ENCODE results near the gene KMT2C. TPM values are rescaled to one million over a fixed set of nuclear protein-coding genes. Genes with fewer than 3 reads are reported as not detected.

Gene KMT2C
- total RNA-seq, 3 donors from 2014 or later (not counting 1 experiment from before 2014, with no cell fraction given), result 159 to 177 (median 167) TPM

DNA sequence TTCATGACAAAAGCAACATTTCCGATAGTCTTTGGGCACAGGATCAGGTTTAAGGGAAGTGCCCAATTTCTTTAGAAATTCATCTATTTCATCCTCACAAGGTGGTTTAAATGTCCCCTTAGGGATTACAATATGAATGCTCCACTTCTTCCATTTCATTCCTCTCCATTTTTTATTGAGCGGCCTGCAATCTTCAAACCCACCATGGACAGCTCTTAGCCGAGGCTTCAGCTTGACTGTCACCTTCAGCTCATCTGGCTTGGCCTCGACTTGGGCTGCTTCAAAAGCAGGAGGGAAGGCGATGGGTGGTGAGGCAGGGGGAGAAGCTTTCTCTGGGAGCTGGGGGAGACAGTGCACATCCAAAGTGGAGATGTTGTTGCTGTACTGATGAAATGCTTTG, 287.1 kb downstream of the KMT2C start:
- peaks cover 83% of the 10 kb centered on the region for H3K36me3 ChIP-seq (ENCODE audit: control insufficient read depth, insufficient read depth, low read length)
- intact Hi-C loops (cut with micrococcal nuclease), result no loop called here

DNA sequence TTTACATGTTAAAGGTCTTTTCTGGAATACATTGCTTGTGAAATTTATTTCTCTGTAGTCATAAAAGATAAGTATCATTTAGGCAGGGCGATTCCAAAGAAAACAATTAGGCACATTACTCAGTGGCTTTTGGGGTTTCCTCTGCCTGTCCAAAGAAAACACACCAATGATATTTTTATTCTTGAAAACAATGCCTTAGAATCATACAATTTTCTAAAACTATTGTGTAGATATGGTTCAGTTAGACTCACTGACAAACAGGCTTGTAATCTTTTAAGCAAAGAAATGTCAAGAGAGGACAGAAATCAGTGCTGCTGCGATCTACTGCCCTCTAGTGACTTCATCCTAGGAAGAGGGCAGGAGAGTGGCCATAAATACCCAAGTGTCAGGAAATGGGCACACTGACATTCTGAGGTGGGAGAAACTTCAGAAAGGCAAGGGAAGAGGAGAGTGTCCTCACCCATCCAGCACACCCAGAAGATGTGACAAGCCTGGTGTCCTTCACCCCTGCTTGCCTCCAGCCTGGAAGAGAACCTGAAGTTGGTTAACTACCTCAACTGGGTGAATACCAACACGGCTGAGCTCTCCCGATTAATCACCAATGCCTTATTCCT, 289.8 kb downstream of the KMT2C start:
- H3K27me3 Mint-ChIP-seq (ENCODE audit: low read depth in 2 of 2), result no peaks in the 10 kb centered on the region
- H3K27ac Mint-ChIP-seq, result peak overlapping the region; percentile 79 to 88
- Histone ChIP-seq H3K36me3 (ENCODE audit: control insufficient read depth, insufficient read depth, low read length) (peaks cover 74% of the 10 kb centered on the region), H3K27ac (ENCODE audit: low read length) (no peak overlapping the region), H3K27me3 (ENCODE audit: control insufficient read depth, insufficient read depth, low read length) (no peaks in the 10 kb centered on the region), H3K4me3 (ENCODE audit: low read length) (no peak overlapping the region), H3K9me3 (ENCODE audit: control insufficient read depth, insufficient read depth, low read length) (no peaks in the 10 kb centered on the region), H3K4me1 (ENCODE audit: control insufficient read depth, insufficient read depth, low read length) (peaks cover 8% of the 10 kb centered on the region)
- peaks cover 28 to 33% of the 10 kb centered on the region in 2 donors for H3K4me1 Mint-ChIP-seq
- WGBS (ENCODE audit: insufficient coverage), result 83% methylated on average over 3 of the region's 4 CpGs
- peak in 2 of 3 donors; percentile 55 to 62 for ATAC-seq
- DNase-seq, result peak in 1 of 2 donors; percentile 70
- intact Hi-C loops (cut with micrococcal nuclease), result loop anchor here (2.0 kb wide), 1 partner anchor 363 kb away; no protein-coding TSS in a partner anchor
- no peaks in the 10 kb centered on the region for H3K9me3 Mint-ChIP-seq
- peaks cover 15% of the 10 kb centered on the region for H3K36me3 Mint-ChIP-seq
- TF ChIP-seq, protein P1, sequence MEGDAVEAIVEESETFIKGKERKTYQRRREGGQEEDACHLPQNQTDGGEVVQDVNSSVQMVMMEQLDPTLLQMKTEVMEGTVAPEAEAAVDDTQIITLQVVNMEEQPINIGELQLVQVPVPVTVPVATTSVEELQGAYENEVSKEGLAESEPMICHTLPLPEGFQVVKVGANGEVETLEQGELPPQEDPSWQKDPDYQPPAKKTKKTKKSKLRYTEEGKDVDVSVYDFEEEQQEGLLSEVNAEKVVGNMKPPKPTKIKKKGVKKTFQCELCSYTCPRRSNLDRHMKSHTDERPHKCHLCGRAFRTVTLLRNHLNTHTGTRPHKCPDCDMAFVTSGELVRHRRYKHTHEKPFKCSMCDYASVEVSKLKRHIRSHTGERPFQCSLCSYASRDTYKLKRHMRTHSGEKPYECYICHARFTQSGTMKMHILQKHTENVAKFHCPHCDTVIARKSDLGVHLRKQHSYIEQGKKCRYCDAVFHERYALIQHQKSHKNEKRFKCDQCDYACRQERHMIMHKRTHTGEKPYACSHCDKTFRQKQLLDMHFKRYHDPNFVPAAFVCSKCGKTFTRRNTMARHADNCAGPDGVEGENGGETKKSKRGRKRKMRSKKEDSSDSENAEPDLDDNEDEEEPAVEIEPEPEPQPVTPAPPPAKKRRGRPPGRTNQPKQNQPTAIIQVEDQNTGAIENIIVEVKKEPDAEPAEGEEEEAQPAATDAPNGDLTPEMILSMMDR (IDR thresholded peaks at IDR 0.05), result peak; percentile 36
- no peak overlapping the region for H3K4me3 Mint-ChIP-seq

More for the DNA sequence above, 287.1 kb downstream of the KMT2C start:
- no peak overlapping the region for H3K4me3 ChIP-seq (ENCODE audit: low read length)
- peaks cover 16% of the 10 kb centered on the region for H3K36me3 Mint-ChIP-seq
- peaks cover 17 to 23% of the 10 kb centered on the region in 2 donors for H3K4me1 Mint-ChIP-seq
- no peaks in the 10 kb centered on the region for H3K27me3 Mint-ChIP-seq (ENCODE audit: low read depth in 2 of 2)
- no peak overlapping the region for H3K4me3 Mint-ChIP-seq
- ATAC-seq (no peak), DNase-seq (no peak)
- peaks cover 8% of the 10 kb centered on the region for H3K4me1 ChIP-seq (ENCODE audit: control insufficient read depth, insufficient read depth, low read length)
- H3K27me3 ChIP-seq (ENCODE audit: control insufficient read depth, insufficient read depth, low read length), result no peaks in the 10 kb centered on the region
- TF ChIP-seq, protein P1 (IDR thresholded peaks at IDR 0.05), result no peak
- H3K27ac ChIP-seq (ENCODE audit: low read length), result no peak overlapping the region
- H3K9me3 Mint-ChIP-seq, result no peaks in the 10 kb centered on the region
- H3K9me3 ChIP-seq (ENCODE audit: control insufficient read depth, insufficient read depth, low read length), result no peaks in the 10 kb centered on the region
- WGBS (ENCODE audit: insufficient coverage), result 96% methylated on average over 5 of the region's 5 CpGs
- H3K27ac Mint-ChIP-seq, result no peak overlapping the region

DNA sequence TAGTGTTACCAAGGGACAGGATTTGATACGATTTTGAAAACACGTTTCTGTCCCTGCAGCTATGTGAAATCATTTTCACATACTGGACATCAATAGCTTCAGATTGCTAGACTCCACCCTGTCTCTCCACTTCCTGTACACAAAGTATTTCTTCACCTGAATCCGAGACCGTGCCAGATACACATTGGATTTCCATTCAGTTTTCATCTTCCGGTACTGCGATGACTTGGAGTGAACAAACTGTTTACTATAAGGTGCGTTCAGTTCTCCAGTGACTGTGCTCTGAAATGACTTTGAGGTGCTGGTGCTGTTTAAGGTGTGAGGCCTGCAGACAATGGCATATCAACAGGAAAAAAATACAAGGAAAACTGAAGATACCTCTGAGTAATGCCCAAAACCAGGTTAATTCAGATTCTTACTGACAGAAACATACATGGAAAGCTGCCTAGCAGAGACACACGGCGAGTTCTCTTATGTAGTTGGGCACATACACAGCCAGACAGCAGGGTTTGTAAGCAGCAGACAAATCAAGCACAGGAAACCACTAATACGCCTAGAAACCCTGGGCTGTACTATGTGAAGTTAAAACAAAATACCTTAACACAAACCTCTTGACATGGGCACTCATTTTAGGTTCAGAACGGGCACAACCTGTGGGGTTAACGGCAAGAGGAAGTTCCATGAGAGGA, 291.1 kb downstream of the KMT2C start:
- no peak overlapping the region for H3K4me3 ChIP-seq (ENCODE audit: low read length)
- DNase-seq (peak in 1 of 2 donors; percentile 58), ATAC-seq (peak; percentile 70 to 80 (median 74))
- TF ChIP-seq, protein P1 (IDR thresholded peaks at IDR 0.05), result no peak
- intact Hi-C loops (cut with micrococcal nuclease), result no loop called here
- Mint-ChIP-seq H3K4me3 (peak overlapping the region; percentile 50), H3K27ac (peak overlapping the region; percentile 79 to 88), H3K9me3 (no peaks in the 10 kb centered on the region), H3K27me3 (ENCODE audit: low read depth in 2 of 2) (no peaks in the 10 kb centered on the region), H3K4me1 (peaks cover 28 to 33% of the 10 kb centered on the region in 2 donors), H3K36me3 (peaks cover 12% of the 10 kb centered on the region)
- H3K9me3 ChIP-seq (ENCODE audit: control insufficient read depth, insufficient read depth, low read length), result no peaks in the 10 kb centered on the region
- H3K36me3 ChIP-seq (ENCODE audit: control insufficient read depth, insufficient read depth, low read length), result peaks cover 74% of the 10 kb centered on the region
- 54% methylated on average over 12 of the region's 12 CpGs for WGBS (ENCODE audit: insufficient coverage)
- peaks cover 8% of the 10 kb centered on the region for H3K4me1 ChIP-seq (ENCODE audit: control insufficient read depth, insufficient read depth, low read length)
- H3K27ac ChIP-seq (ENCODE audit: low read length), result peak overlapping the region; percentile 15
- H3K27me3 ChIP-seq (ENCODE audit: control insufficient read depth, insufficient read depth, low read length), result no peaks in the 10 kb centered on the region

Measured in natural killer cell (primary cell).